Posterior vena cava (tissue), 2 donors: ENCODE data around the gene PREX1. TPM values are rescaled to one million over a fixed set of nuclear protein-coding genes. Genes with fewer than 3 reads are reported as not detected.

Experiments
- DNase-seq: peaks from one replicate; pipeline ENCODE4 v3.0.0-alpha.2; 2020; ENCODE audit warnings: low spot score
- intact Hi-C, 2 donors: fragments of 100-400 bp; cut with DNase I; formaldehyde crosslinking; loops; one replicate each; pipeline versions ENCODE4 v1.14.1 to v1.14.2; 2022 to 2023
- total RNA-seq, 2 donors: library from RNA; stranded (reverse); fragmentation: NEBNext Ultra II Directional; extraction: Animal tissue kit (Norgen Biotek cat#: 25700); gene quantifications; one replicate each; pipeline ENCODE4 v1.2.1, GENCODE V29; 2021
- donor health status: DM: yes; HTN: yes; CAD: no.
- donor health status: DM: yes; HTN: yes; CAD: no.

The PREX1 gene
- total RNA-seq, 2 donors from 2014 or later, result 16.9 to 22.0 TPM

GRCh38 chr20:48717680-48718223, 110.0 kb downstream of the PREX1 start:
- intact Hi-C loops, result no loop called here
- no peak for DNase-seq

- intact Hi-C loops, result no loop called here
- DNase-seq, result no peak
Measured at GRCh38 chr20:48717095-48717672, 110.6 kb downstream of the PREX1 start.

- DNase-seq, result no peak
- intact Hi-C loops, result no loop called here
Measured at GRCh38 chr20:48716541-48716940, 111.3 kb downstream of the PREX1 start.

GRCh38 chr20:48716086-48716485, 111.7 kb downstream of the PREX1 start:
- no peak for DNase-seq
- intact Hi-C loops, result no loop called here

GRCh38 chr20:48714764-48715163, 113.0 kb downstream of the PREX1 start:
- intact Hi-C loops, result no loop called here

GRCh38 chr20:48711696-48712464, 115.9 kb downstream of the PREX1 start:
- intact Hi-C loops, result no loop called here

More at GRCh38 chr20:48714764-48715163, 113.0 kb downstream of the PREX1 start:
- DNase-seq, result no peak

GRCh38 chr20:48711044-48711428, 116.8 kb downstream of the PREX1 start:
- peak; percentile 50 for DNase-seq
- intact Hi-C loops, result no loop called here

More at GRCh38 chr20:48711696-48712464, 115.9 kb downstream of the PREX1 start:
- no peak for DNase-seq

GRCh38 chr20:48710341-48711043, 117.3 kb downstream of the PREX1 start:
- peak; percentile 34 for DNase-seq

GRCh38 chr20:48709744-48710143, 118.1 kb downstream of the PREX1 start:
- intact Hi-C loops, result loop anchor here in 1 of 2 donors (1.0 kb wide), 1 partner anchor 23 kb away; no protein-coding TSS in a partner anchor
- DNase-seq, result peak; percentile 31

More at GRCh38 chr20:48710341-48711043, 117.3 kb downstream of the PREX1 start:
- intact Hi-C loops, result no loop called here

GRCh38 chr20:48709058-48709691, 118.6 kb downstream of the PREX1 start:
- peak; percentile 35 for DNase-seq
- intact Hi-C loops, result loop anchor here in 1 of 2 donors (1.0 kb wide), 1 partner anchor 23 kb away; no protein-coding TSS in a partner anchor

GRCh38 chr20:48708630-48709029, 119.2 kb downstream of the PREX1 start:
- DNase-seq, result peak; percentile 60

GRCh38 chr20:48708116-48708515, 119.7 kb downstream of the PREX1 start:
- intact Hi-C loops, result no loop called here
- peak; percentile 53 for DNase-seq

More at GRCh38 chr20:48708630-48709029, 119.2 kb downstream of the PREX1 start:
- intact Hi-C loops, result loop anchor here in 1 of 2 donors (1.0 kb wide), 1 partner anchor 22 kb away; no protein-coding TSS in a partner anchor

GRCh38 chr20:48706710-48707365, 121.0 kb downstream of the PREX1 start:
- peak; percentile 87 for DNase-seq
- intact Hi-C loops, result no loop called here

- peak; percentile 47 for DNase-seq
- intact Hi-C loops, result no loop called here
Measured at GRCh38 chr20:48706116-48706656, 121.6 kb downstream of the PREX1 start.

GRCh38 chr20:48705240-48706115, 122.3 kb downstream of the PREX1 start:
- peak; percentile 12 for DNase-seq
- intact Hi-C loops, result no loop called here

- intact Hi-C loops, result no loop called here
- DNase-seq, result peak; percentile 69
Measured at GRCh38 chr20:48704761-48705160, 123.0 kb downstream of the PREX1 start.

- intact Hi-C loops, result no loop called here
- DNase-seq, result peak; percentile 77
Measured at GRCh38 chr20:48703511-48704219, 124.1 kb downstream of the PREX1 start.
